Measurements from ENCODE around the gene HECTD1. TPM values are rescaled to one million over a fixed set of nuclear protein-coding genes. Genes with fewer than 3 reads are reported as not detected.

The HECTD1 gene
- total RNA-seq, 2 experiments from 2014 or later: 90.3 to 126 TPM

GRCh38 chr14:31113794-31114193 lies 93.8 kb downstream of the HECTD1 start:
- no peak overlapping the region for H2AFZ ChIP-seq (ENCODE audit: low read length)
- DNase-seq (ENCODE audit: low spot score): no peak
- no peak for TF ChIP-seq CTCF (conservative IDR thresholded peaks at IDR 0.05; ENCODE audit: low read length)
- TF ChIP-seq EZH2phosphoT487 (IDR thresholded peaks at IDR 0.05; ENCODE audit: borderline replicate concordance, low read depth, low read length): no peak
- peaks cover 97% of the 10 kb centered on the region for H3K36me3 ChIP-seq (ENCODE audit: insufficient read depth, low read length)
- intact Hi-C loops (cut with micrococcal nuclease; ENCODE audit: unreplicated experiment): no loop called here
- no peaks in the 10 kb centered on the region for H3K4me1 ChIP-seq (ENCODE audit: insufficient read depth, low read length, poor library complexity, severe bottlenecking)
- H3K4me2 ChIP-seq (ENCODE audit: low read length): no peak overlapping the region
- H3K79me2 ChIP-seq (ENCODE audit: insufficient read depth, low read depth, low read length): no peaks in the 10 kb centered on the region
- ChIA-PET CTCF (ENCODE audit: unreplicated experiment) (no interaction called here), POLR2A (no interaction called here)
- no peaks in the 10 kb centered on the region for H3K9me3 ChIP-seq (ENCODE audit: low read length)
- H3K27ac ChIP-seq (ENCODE audit: low read depth, low read length, poor library complexity, severe bottlenecking): no peak overlapping the region
- H4K20me1 ChIP-seq (ENCODE audit: insufficient read depth, low read length): no peaks in the 10 kb centered on the region
- BruUV-seq (replicated peaks): no TSS peak
- no peak overlapping the region for H3K4me3 ChIP-seq (ENCODE audit: low read depth, low read length, poor library complexity, severe bottlenecking)
- H3K9me2 ChIP-seq (ENCODE audit: insufficient read depth, low read length): no peaks in the 10 kb centered on the region

GRCh38 chr14:31110872-31111271 lies 96.7 kb downstream of the HECTD1 start:
- H2AFZ ChIP-seq (ENCODE audit: low read length): no peak overlapping the region
- intact Hi-C loops (cut with micrococcal nuclease; ENCODE audit: unreplicated experiment): no loop called here
- H3K4me3 ChIP-seq (ENCODE audit: low read depth, low read length, poor library complexity, severe bottlenecking): no peak overlapping the region
- H3K27ac ChIP-seq (ENCODE audit: low read depth, low read length, poor library complexity, severe bottlenecking): no peak overlapping the region
- peaks cover 99% of the 10 kb centered on the region for H3K36me3 ChIP-seq (ENCODE audit: insufficient read depth, low read length)
- CTCF ChIA-PET (ENCODE audit: unreplicated experiment): no interaction called here
- no TSS peak for BruUV-seq (replicated peaks)
- H3K9me3 ChIP-seq (ENCODE audit: low read length): no peaks in the 10 kb centered on the region
- H3K4me2 ChIP-seq (ENCODE audit: low read length): no peak overlapping the region
- no peaks in the 10 kb centered on the region for H4K20me1 ChIP-seq (ENCODE audit: insufficient read depth, low read length)
- no peak for DNase-seq (ENCODE audit: low spot score)
- TF ChIP-seq CTCF (conservative IDR thresholded peaks at IDR 0.05; ENCODE audit: low read length) (no peak), EZH2phosphoT487 (IDR thresholded peaks at IDR 0.05; ENCODE audit: borderline replicate concordance, low read depth, low read length) (no peak)
- no peaks in the 10 kb centered on the region for H3K9me2 ChIP-seq (ENCODE audit: insufficient read depth, low read length)
- POLR2A ChIA-PET: interaction anchor here (0.7 kb wide), 1 partner anchor 59 kb away, joined by 3 read pairs; no protein-coding TSS in a partner anchor
- H3K79me2 ChIP-seq (ENCODE audit: insufficient read depth, low read depth, low read length): no peaks in the 10 kb centered on the region
- H3K4me1 ChIP-seq (ENCODE audit: insufficient read depth, low read length, poor library complexity, severe bottlenecking): no peaks in the 10 kb centered on the region

GRCh38 chr14:31109257-31109656 lies 98.3 kb downstream of the HECTD1 start:
- H3K4me2 ChIP-seq (ENCODE audit: low read length): no peak overlapping the region
- no peaks in the 10 kb centered on the region for H4K20me1 ChIP-seq (ENCODE audit: insufficient read depth, low read length)
- H3K4me1 ChIP-seq (ENCODE audit: insufficient read depth, low read length, poor library complexity, severe bottlenecking): no peaks in the 10 kb centered on the region
- no peak overlapping the region for H2AFZ ChIP-seq (ENCODE audit: low read length)
- peaks cover 100% of the 10 kb centered on the region for H3K36me3 ChIP-seq (ENCODE audit: insufficient read depth, low read length)
- H3K79me2 ChIP-seq (ENCODE audit: insufficient read depth, low read depth, low read length): no peaks in the 10 kb centered on the region
- H3K4me3 ChIP-seq (ENCODE audit: low read depth, low read length, poor library complexity, severe bottlenecking): no peak overlapping the region
- no peak for TF ChIP-seq EZH2phosphoT487 (IDR thresholded peaks at IDR 0.05; ENCODE audit: borderline replicate concordance, low read depth, low read length)
- no peak for TF ChIP-seq CTCF (conservative IDR thresholded peaks at IDR 0.05; ENCODE audit: low read length)
- CTCF ChIA-PET (ENCODE audit: unreplicated experiment): no interaction called here
- no TSS peak for BruUV-seq (replicated peaks)
- H3K27ac ChIP-seq (ENCODE audit: low read depth, low read length, poor library complexity, severe bottlenecking): no peak overlapping the region
- no peaks in the 10 kb centered on the region for H3K9me2 ChIP-seq (ENCODE audit: insufficient read depth, low read length)
- DNase-seq (ENCODE audit: low spot score): no peak
- intact Hi-C loops (cut with micrococcal nuclease; ENCODE audit: unreplicated experiment): no loop called here
- POLR2A ChIA-PET: no interaction called here
- no peaks in the 10 kb centered on the region for H3K9me3 ChIP-seq (ENCODE audit: low read length)
